Activated CD4-positive, alpha-beta T cell treated with anti-CD3 and anti-CD28 coated beads for 48 hours (primary cell): ENCODE results near the gene RIC1.
"Not testable (repeated sequence)": the region's sequence is repeated elsewhere in the genome, so short reads cannot be mapped to it uniquely, and the experiment has no call there.

Experiments
- DNase-seq: peaks from one replicate; pipeline ENCODE4 v3.0.0-alpha.2; 2020

Gene RIC1

DNA sequence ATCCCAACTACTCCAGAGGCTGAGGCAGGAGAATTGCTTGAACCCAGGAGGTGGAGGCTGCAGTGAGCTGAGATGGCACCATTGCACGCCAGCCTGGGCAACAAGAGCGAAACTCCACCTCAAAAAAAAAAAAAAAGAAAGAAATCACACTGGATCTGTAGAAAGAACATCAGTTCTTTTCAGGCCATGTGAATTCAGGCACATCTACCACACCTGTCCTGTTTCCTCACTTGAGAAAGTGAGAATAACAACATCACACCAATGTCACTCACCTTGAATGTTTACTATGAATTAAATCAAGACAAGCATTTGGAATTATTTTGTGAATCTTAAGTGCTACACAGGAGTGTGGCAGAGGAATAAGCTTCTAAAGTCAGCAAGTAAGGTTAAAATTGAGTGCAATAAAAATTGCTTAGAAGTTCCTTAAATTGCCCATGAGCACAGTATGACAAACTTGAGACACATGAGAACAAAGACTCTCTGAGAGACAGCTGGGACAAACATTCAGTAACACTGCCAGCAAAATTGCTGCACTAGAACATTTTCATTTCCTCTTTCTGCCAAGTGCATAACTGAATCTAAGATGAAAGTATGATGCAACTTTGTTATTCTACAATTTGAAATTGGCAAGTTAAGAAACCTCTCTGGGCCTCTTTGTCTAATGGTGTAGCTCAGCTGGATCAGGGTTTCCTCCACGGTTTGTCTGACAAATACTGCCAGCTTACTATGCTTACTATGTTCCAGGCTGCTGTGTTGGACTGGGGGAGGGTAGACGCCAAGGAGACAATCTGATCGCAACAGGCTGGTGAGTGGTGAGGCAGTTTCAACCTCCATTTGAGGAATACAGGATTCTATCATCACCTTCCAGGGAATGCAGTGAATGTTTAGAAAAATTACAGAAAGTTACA, 1.9 kb upstream of the RIC1 start:
- peak; percentile 69 for DNase-seq

DNA sequence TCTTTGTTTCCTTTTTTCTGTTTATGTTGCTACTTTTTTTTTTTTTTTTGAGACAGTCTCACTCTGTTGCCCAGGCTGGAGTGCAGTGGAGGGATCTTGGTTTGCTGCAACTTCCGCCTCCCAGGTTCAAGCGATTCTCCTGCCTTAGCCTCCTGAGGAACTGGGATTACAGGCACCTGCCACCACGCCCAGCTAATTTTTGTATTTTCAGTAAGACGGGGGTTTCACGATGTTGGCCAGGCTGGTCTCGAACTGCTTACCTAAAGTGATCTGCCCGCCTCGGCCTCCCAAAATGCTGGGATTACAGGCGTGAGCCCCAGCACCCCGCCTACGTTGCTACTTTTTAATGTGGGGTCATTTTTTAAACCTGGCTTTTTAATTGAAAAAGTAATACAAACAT, 1.2 kb upstream of the RIC1 start:
- peak; percentile 36 for DNase-seq

DNA sequence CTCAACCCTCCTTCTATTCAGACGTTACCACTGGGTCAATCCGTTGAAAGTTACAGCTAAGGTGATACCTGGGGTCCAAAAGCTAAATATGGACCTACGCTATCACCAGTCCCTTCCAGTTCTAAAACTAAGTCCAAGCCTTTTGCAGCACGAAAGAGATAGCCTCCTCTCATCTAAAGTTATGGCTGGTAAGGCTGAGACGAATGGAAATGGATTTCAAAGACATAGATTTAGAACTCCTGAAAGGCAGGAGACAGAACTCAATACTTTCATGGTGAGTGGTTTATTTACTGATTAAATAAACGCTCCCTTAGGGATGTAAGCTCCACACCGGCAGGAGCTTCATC, 751 bp upstream of the RIC1 start:
- DNase-seq: no peak

DNA sequence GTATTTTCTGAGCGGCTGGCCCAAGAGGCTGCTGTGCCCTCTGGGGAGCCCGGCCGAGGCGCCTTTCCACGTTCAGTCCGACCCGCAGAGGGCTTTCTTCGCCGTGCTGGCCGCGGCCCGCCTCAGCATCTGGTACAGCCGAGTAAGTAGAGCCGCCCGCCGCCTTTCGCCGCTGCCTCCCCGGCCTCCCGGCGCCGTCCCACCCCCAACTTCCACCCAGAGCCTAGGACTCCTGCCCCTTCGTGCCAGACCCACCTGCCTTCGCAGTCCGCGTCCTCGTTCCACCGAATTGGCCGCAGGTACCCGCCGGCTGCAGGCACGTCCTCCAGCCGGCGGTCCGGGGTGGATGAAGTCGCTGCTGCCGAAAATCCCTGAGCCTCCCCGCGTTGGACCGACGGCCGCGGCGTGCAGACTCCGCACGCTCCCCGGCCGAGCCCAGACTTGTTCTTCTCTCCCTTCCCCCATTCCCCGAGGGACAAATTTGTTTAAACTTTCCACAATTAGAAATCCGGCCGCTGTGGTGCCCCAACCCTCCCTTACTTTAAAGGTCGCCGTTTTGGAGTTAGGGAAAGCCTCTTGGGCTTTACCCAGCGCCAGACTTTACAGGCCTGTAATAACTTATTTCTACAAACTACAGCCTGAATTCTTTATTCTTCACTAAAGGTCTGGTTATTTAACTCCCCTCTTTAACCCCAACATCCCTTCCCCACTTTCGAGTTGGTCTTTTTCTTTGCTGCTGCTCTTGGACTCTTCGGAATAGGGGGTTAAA, 589 bp downstream of the RIC1 start:
- DNase-seq: peak; percentile 59

DNA sequence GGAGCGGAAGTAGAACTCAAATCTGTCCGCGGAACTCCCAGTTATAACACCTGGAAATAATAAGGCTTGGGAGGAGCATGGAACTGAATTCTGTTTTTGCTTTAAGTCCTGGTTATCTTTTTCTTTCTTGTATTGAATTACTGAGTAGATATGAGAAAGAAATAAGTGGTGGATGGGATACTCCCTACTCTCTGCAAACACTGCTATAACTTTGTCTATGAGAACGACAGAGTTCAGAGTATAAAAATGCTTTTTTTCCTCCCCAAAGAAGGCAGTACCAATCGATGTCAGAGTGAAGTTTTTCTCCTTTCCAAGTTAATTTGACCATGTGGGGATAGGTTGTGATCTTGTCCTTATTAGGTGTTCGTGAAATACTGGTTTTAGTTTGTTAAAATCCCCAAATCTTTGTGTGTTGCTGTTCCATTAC, 1.2 kb downstream of the RIC1 start:
- DNase-seq: no peak

DNA sequence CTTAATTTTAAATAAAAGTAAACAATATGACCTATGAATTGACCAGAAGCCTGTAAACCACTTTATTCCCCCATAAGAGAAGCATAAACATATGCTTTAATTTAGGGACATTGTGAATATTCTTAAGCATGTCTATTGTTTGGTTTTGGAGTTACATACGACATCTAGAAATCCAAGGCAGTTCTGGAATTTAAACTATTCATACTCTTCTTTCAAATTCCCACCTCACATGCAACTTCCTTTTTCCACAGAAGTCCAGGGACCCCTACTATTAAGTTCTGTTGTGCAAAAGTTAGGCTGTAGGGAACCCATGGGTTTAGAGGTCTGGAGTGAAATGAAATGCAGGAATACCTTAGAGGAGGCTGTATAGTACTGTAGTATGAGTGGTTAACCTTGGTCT, 2.1 kb downstream of the RIC1 start:
- DNase-seq: no peak

DNA sequence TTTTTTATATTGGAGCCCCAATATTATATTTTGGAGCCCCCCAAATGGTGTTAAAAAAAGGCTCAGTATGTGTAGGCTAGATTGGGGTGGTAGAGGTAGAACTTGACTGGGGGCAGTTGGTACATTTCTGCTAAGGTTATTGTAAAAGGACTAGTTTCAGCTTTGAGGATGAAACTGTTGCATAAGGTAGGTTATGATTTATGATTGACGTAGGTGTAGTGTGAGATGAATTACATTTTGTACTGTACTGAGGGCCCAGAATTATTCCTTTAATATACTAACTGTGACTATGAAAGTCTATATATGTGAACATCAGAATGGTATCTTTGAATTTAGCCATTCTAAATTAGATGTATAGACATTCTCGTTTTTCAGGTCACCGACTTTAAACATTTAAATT, 3.6 kb downstream of the RIC1 start:
- DNase-seq: no peak

DNA sequence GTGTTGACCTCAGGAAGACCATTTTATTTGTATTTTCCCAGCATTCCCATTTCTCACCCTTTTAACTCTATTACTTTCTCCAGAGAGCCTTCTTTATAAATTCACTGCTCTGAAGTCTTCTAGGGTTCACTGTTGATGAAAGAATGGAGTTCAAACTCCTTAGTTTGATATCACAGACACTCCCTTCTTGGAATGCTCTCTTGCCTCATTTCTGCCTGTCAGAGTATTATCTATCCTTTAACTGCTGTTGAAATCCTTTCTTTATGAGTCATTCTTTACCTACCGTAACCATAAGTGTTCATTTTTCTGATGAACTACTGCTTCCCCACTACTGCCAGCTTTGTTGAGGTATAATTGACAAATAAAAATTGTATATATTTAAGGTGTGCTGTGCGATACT, 4.3 kb downstream of the RIC1 start:
- DNase-seq: no peak

DNA sequence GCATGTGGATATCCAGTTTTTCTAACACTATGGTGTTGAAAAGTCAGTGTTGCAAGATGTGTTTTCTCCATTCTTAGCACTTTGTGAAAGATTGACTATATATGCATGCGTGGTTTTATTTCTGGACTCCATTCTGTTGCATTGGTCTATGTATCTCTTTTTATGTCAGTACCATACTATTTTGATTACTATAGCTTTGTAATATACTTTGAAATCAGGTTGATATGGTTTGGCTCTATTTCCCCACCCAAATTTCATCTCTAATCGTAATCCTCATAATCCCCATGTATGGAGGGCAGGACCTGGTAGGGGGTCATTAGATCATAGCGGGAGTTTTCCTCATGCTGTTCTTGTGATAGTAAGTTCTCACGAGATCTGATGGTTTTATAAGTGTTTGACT, 6.5 kb downstream of the RIC1 start:
- DNase-seq: no peak

DNA sequence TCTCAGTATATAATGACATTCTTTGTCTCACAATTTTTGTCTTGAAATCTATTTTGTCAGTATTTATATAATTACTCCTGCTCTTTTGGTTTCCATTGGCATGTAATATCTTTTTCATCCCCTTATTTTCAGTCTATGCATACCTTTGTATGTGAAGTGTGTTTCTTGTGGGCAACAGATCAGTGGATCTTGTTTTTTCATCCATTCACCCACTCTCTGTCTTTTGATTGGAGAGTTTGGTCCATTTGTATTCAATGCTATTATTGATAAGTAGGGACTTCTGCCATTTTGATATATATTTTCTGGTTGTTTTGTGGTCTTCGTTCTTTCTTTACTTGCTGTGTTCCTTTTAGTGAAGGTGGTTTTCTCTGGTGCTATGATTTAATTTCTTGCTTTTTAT, 10.9 kb downstream of the RIC1 start:
- DNase-seq: no peak

DNA sequence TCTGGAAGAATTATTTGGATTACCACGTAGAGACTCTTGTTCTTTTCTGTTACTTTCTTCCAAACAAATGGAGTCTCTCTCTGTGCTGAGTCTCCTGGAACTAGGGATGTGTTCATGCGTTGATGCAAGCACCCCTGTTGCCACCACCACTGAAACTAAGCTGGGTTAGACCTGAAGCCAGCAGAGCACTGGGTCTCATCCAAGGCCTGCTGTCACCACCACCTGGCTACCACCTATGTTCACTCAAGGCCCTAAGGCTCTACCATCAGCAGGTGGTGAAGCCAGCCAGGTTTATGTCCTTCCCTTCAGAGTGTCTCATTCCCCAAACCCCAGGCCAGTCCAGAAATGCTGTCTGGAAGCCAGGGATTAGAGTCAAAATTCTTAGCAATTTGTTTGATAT, 13.3 kb downstream of the RIC1 start:
- DNase-seq: no peak

DNA sequence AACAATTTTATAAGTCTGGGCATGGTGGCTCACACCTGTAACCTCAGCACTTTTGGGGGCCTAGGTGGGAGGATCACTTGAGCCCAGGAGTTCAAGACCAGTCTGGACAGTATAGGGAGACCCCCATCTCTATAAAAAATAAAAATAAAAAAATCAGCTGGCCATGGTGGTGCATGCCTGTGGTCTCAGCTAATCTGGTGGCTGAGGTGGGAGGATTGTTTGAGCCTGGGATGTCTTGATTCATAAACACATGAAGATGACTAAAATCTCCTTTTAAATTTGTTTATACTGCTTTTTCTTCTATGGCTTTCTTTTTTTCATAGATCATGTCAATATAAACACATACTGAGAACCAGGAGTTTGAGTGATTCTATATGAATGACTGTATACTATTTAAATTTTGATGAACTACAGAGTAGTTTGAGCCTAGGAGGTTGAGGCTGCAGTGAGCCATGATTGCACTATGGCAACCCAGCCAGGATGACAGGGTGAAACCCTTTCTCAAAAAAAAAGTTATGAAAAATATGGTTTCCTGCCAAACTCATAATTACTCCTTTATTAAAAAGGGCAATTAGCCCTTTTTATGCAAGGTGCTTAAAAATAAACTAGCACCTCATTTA, 14.2 kb downstream of the RIC1 start:
- DNase-seq: peak; percentile 24

DNA sequence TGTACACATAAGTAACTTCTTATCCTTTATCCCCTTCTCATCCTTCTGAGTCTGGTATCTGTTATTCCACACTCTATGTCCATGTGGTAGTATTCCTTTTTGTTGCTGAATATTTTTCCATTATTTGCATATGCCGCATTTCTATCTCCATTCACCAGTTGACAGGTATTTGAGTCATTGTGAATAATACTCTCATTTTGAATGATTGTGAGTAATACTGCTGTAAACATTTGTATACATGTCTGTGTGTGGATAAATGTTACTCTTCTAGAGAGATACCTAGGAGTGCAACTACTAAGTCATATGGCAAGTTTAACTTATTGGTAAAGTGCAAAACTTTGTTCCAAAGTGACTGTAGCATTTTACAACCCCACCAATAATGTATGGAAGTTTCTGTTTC, 15.6 kb downstream of the RIC1 start:
- no peak for DNase-seq

DNA sequence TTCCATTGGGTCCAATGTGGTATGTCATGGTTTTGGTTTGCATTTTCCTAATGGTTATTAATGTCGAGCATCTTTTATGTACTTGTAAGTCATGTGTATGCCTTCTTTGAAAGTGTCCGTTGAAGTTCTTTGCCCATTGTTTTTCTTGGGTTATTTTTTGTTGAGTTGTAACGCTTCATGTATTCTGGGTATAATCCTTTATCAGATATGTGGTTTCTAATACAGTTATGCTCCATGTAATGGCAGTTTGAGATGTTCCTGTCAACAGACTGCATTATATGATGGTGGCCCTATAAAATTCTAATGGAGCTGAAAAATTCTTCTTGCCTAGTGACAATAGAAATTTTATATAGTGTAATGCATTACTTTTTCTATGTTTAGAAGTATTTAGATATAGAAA, 17.2 kb downstream of the RIC1 start:
- DNase-seq: no peak

DNA sequence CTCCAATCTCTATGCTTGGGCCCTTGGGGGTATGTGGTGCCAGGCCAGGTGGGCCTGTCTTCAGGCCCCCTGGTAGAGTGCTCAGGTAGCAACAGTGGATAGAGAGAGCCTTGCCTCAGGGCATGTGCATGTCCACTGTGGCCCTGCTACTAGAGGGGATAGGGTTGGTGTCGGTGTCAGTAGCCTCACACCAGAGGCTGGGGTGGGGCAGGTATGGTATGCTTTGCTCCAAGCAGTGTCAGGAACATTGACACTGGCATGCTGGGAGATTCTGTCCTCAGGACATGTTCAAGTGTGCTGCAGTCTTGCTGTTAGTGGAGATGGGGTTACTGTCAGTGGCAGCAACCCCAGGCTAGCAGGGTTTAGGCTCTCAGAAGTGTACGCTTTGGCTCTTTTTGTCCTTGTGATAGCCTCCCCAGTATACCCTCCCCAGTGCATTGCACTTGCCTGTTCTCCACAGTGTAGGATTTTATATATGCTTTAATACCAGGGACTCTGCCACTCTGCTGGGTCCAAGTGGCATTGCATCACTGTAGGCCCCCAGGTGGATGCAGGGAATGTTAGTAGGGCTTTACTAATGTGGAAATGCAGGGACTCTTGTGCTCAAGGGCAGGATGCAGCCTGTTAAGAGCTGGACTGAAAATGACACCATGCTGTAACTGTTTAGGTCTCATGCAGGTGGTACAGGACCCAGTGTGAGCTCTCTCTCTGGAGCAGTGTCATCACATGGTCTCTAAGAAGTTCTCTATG, 21.6 kb downstream of the RIC1 start:
- no peak for DNase-seq

DNA sequence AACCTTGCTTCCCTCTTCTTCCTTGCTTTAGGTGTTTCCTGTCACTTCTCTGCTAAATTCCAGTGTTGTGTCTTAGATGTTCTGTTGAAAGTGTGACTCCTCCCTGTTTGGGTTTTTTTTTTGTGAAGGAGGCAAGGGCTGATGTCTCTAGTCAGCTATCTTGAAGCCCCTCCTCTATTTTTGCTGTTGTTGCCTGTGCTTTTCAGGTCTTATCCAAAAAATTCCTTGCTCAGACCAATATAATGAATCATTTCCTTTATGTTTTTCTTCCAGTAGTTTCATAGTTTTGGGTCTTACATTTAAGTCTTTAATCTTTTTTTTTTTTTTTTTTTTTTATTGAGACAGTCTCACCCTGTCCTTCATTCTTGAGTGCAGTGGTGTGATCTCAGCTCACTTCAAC, 22.3 kb downstream of the RIC1 start:
- DNase-seq: no peak

DNA sequence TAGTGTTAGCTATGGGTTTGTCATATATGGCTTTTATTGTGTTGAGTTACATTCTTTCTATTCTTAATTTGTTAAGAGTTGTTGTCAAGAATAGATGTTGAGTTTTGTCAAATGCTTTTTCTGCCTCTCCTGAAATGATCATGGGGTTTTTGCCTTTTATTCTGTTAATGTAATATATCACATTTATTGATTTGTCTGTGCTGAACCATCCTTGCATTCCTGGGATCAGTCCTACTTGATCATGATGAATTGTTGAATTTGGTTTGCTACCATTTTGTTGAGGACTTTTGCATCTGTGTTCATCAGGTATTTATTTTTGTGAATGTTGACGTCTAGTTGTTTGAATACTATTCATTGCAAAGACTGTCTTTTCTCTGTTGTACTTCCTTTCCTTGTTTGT, 23.9 kb downstream of the RIC1 start:
- no peak for DNase-seq

DNA sequence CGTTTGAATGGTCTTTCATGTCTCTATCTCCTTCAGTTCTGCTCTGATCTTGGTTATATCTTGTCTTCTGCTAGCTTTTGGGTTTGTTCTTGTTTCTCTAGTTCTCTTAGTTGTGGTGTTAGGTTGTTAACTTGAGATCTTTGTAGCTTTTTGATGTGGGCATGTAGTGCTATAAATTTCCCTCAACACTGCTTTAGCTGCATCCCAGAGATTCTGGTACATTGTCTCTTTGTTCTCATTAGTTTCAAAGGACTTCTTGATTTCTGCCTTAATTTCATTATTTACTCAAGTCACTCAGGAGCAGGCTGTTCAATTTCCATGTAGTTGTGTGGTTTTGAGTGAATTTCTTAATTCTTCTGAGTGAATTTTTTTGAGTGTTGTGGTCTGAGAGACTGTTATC, 33.9 kb downstream of the RIC1 start:
- DNase-seq: not testable (repeated sequence)

DNA sequence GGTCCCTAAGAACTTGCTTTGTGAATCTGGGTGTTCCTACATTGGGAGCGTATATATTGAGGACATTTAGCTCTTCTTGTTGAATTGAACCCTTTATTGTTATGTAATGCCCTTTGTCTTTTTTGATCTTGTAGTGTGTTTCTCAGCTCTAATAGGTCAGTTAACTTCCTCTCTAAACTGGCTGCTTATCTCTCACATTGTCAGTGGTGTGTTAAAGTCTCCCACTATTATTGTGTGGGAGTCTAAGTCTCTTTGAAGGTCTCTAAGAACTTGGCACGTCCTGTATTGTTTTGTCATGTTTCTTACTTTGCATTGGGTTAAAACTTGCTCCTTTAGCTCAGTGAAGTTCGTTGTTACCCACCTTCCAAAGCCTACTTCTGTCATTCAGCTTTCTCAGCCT, 36.2 kb downstream of the RIC1 start:
- no peak for DNase-seq

DNA sequence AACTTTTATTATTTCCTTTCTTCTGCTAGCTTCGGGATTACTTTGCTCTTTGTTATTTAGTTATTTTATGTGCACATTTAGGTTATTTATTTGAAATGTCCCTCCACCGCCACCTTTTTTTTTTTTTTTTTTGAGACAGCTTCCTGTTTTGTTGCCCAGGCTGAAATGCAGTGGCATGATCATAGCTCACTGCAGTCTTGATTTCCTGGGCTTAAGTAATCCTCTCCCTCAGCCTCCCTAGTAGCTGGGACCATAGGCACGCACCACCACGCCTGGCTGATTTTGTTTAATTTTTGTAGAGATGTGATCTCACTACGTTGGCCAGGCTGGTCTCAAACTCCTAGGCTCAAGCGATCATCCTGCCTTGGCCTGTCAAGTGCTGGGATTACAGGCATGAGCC, 38.5 kb downstream of the RIC1 start:
- no peak for DNase-seq

DNA sequence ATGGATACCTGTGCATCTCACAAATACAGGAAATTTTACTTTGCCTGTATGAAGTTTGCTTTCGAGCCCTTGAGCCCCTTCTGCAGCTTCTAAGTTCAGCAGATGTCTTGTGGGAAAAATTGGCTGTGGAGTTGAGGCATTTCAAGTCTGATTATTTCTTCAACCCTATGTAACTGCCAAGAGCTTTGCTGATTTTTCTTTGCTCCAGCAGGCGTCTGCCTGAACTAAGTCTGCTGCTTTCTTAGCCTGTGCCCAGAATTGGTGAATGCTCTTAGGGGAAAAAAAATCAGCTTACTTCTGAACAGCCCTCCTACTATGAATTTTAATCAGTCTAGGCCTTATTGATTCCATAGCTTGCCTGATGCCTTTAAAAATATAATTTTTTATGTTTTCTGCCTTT, 41.2 kb downstream of the RIC1 start:
- no peak for DNase-seq

DNA sequence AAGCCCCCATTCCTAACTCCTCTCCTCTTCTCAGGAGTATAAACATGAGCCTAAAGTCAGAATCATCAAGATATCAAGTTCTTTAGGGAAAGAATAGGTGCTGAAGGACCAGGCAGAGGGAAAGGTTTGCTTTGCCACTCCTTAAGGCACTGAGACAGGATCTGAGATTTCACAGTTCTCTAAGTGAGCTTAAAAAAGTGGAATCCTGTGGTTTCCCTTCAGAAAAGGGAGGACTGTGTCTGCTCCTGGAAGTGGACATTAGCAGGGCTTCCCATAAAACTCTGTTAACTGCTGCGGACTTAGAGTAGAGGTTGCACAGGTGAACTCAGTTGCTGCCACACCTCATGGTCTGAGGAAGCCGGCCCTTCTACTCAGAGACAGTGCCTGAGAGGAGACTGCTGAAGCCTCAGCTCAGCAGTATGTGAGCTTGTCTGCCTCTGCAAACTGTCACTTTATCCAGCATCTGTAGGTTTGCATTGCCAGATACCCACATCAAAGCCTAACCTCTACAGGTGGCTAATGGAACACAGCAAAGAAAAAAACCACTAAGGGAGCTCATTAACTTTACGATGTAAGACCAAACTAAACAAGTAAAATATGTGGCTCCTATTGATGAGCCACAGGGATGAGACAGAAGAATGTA, 42.9 kb downstream of the RIC1 start:
- peak; percentile 9 for DNase-seq

DNA sequence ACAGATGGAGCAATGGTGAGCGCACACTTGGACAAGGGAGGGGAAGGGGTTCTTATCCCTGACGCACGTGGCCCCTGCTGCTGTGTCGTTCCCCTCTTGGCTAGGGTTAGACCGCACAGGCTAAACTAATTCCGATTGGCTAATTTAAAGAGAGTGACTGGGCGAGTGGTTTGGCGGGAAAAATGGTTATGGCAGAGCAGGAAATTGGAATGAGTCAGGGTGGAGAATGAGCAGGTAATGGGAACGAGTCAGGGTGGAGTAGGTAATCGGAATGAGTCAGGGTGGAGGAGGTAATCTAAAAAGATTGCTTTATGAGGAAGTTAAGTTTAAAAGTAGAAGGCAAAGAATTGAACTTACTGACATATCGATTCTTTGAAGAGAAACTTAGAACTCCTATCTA, 46.1 kb downstream of the RIC1 start:
- not testable (repeated sequence) for DNase-seq
